HS-27A (cell line): ENCODE results near the gene TGM1.

ENCODE experiments used
- DNase-seq: peaks from one replicate; pipeline ENCODE4 v3.0.0-alpha.2; 2012; ENCODE audit warnings: low read depth, missing footprints

The TGM1 gene

DNA sequence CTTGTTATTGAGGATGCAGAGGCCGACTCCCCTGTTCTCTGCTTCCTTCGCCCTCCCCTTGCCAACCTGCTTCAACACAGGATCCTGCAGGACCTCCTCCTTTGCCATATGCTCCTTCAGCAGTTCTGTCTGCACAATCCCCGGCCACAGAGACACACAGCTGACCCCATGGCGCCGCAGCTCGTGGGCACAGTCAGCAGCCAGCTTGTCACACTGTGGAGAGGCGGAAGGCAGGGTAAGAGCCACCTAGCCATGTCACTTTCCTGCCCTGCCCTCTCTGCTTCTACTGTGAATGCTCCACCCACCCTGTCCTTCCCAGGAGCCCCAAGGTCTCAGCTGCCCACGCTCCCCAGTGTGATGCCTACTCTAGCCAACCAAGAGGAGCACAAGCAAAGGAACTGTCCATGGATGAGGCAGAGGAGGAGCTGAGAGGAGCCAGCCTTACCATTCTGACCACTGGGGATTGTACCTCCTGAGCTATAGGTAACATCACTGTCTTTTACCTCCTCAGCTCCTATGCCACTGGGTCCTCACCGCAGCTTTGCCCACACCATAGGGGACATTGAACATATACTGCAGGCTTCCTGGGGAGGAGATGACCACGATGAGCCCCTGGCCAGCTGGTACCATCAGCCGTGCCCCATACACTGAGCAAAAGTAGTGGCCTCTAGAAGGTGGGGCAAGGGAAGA is 29.3 kb upstream of the TGM1 start:
- DNase-seq: no peak

DNA sequence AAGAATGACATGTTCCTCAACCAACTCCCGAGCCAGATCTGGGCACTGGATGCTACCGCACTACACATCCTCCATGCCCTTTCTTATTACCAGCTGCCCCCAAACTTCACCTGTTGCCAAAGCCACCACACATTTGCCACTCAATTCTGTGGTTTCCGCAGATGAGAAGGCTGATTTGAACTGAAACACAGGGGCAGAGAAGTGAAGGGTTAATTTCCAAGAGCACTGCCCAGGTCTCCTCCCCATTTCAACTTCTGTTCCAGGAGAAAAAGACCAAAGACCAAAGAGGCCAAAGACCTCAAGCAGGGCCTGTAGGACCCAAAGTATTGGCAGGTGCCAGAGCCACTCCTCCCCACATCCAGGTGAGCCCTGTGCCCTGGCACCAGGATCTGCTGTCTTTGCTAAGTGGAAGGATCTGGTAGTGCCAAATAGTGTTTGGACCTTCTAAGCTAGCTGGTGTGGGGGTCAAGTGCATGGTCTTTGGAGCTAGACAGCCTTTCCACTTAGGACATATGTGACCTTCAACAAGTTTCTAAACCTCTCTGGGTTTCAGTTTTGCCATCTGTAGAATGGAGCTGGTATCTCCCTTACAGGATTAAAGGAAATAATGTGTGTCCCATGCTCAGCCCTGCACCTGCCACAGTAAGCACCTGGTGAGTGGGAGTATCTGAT is 28.6 kb upstream of the TGM1 start:
- no peak for DNase-seq

- DNase-seq: no peak
These were observed 27.8 kb upstream of the TGM1 start for GRCh38 chr14:24290746-24291145.

- DNase-seq: no peak
These were observed 26.8 kb upstream of the TGM1 start for GRCh38 chr14:24289649-24290280.

DNA sequence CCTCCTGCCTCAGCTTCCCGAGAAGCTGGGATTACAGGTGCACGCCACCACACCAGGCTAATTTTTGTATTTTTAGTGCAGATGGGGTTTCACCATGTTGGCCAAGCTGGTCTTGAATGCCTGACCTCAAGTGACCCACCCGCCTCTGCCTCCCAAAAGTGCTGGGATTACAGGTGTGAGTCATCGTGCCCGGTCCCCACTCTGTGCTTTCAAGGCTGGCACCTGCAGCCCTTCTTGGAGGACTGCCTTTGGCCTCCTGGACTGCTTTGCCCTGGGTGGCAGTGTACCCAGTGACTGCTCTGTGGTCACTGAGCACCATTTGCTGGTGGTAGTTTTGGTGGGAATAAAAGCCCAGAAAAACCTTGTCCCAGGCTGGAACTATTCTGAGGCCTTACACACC is 24.0 kb upstream of the TGM1 start:
- no peak for DNase-seq

GRCh38 chr14:24285351-24285750 is 22.4 kb upstream of the TGM1 start:
- DNase-seq: no peak

DNA sequence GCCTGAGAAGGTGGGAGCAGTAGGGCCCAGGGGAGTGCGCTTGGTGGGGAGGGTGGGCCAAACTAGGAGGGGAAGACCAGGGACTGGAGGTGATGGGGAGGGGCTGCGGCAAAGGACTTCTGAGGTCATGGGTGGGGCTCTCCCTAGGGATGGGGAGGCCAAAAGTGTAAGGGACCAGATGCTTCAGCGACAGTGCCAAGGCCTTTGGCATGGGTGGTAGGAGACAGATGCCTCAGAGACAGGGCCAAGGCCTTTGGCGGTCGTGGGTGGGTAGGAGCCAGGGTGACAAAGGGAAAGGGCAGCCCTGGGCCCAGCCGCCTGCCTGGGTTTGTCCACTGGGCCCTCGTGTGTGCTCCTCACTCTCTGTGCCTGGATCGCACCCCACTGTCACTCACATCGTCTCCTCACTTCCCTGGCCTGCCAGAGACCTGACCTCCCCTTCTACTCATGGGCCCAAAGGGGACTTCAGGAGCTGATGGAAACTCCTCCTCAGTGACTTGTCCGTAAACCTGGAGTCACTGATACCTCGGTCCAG is 21.6 kb upstream of the TGM1 start:
- DNase-seq: no peak

DNA sequence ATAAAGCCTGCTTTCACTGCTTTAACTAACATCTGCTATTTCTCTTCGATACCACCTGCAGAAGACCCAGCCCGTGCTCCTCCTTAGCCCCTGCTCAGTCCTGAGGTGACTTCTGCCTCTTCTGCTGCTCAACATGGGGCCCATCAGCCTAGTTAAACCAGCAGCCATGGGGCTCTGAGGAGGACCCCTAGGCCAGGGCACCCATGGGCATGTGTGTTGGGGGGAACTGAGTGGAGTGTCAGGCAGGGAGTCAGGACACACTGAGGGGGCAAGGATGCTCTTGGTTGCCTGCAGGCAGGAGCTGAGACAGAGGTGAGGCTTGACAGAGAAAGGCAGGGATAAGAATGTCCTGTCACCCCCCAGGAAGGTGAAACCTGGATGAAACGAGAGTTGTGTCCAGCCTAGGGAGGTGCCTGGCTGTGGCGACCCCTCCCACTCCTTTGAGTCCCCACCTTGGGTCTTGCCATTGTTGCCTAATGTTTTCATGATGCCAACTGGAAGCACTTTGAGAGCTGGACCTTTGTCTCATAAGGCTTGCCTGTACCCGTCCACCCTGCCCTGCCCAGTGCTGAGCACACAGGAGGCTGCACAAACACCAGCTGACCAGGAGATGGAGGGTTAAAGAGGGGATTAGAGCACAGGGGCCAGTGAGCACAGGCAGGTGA is 21.0 kb upstream of the TGM1 start:
- no peak for DNase-seq

GRCh38 chr14:24282736-24283135 is 19.8 kb upstream of the TGM1 start:
- no peak for DNase-seq

GRCh38 chr14:24281636-24282035 is 18.7 kb upstream of the TGM1 start:
- no peak for DNase-seq

DNA sequence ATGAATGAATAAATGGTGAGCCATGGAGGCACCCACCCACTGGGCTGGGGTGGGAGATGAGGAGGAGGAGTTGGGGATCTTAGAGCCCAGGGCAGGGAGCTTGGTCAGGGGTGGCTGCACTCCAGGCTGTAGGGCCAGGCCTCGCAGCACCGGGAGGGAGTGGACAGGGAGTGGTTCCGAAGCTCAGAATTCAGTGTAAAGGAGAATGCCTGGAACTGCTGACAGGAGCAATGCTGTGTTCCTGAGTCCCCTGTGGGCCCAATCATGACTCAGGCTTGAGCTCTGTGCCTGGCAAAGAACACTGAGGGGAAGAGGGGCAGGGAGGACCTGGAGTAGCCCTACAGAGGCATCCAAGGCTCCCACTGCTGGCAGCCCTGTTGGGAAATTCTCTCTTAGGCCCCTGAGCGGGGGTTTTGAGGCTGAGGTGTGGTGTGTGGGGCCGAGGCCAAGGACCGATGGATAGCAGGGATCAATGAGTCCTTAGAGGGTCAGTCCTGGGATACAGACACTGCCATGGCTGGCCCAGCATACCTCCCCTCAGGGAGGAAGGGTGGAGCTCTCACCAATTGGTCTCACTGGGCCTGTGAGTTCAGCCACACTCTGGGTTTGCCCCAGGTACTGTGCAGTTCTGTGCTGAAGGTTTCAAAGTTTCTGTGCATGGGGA is 18.0 kb upstream of the TGM1 start:
- no peak for DNase-seq

DNA sequence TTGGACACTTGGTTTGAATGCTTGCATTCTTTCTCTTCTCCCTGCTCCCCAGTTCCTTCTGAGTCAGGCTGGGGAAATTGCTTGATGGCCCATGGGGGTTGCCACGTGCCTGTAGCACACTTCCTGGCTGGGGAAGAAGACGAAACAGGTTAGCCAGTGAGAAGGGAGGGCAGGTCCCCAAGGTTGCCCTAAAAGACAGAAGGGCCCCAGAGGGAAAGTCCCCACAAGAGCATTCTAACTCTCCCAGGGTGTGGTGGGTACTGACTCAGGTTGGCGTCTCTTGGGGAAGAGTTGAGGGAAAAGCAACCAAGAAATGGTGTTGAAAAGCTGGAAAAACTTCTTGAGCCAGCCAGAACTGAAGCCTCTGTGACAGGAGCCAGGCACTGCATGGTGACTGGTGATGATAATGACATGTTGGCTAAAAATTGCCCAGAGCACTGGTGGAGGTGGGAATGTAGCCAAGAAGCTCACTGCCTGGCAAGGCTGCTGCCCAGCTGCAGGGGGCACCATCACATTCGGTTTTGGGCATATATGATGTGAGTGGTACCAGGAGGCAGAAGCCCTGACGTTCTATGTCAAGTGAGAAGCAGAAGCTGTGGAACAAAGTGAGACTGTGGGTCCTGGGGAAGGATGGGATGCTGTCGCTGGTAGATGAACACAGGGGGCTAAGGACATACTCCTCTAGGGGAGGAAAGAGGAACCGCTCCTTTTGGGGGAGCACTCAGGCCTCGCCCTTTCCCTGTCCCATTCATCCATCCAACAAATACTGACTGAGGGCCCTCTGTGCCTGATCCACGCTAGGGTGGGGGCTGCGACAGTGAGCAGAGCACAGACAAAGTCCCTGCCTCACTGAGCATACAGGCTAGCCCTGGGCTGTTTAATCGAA is 16.6 kb upstream of the TGM1 start:
- no peak for DNase-seq

DNA sequence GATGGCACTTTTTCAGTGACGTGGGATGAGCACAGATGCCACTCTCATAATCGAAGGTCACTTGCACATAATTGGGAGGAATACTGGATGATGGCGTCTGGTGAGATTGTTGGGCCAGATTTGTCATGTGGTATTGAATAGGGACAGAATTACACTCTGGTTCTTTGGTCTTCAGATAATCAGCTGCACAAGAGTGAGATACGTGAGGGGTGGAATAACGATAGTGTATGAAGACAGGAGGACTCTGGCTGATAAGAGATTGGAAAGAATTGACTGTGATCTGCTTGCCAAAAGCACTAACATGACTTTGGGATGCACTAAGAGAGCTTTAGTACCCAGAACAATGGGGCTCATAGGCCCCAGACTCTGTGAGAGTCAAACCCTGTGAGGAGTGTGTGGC is 15.4 kb upstream of the TGM1 start:
- DNase-seq: no peak

DNA sequence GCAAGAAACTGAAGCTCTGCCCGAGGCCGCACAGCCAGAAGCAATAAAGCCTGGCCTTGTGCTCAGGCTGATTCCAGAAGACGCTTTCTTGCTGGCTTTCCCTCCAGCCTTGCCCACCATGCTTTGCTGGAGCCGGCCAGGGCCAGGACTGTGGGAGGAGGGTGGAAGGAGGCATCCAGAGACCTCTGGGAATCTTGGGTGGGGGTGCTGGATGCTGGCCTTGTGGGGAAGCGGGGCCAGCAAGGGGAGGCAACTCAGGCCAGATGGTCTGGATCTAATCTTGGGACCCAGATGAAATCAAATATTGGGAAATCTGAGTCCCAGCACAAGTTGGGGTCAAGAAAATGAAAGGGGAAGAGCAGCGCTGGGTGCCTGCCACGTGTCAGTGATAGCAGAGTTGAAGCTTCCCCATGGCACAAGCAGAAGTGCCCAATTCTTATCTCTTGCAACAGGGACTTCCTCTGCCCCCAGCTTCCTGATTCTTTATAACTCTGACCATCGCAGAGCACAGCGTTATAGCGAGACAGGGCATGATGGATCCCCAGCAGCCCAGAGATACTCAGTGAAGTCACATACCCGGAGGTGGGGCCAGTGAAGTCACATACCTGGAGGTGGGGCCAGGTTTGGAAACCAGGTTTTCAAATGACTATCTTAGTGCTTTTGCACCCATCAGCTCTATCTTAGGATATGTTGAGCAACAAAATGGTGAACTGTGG is 14.8 kb upstream of the TGM1 start:
- DNase-seq: no peak

GRCh38 chr14:24277071-24277470 is 14.1 kb upstream of the TGM1 start:
- DNase-seq: no peak

DNA sequence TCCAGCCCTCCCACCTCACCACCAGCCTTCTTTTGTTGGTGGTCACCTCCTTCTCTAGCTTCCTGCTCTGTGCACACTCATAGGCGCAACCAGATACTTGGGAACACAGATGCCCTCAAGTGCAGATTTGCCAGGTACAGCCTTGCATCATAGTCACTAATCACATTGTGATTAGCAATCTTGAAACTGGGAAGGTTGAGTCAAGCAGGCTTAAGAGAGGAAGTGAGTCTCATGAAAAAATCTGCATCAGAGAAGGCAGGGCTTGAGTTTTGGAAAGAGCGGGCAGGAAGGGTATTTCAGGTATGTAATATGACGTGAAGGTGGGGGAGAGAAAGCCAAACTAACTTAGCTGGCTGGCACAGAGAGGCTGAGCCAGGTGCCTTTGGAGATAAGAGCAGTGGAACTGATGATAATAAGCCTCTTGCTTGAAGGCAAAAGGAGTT is 11.1 kb upstream of the TGM1 start:
- DNase-seq: no peak

GRCh38 chr14:24273422-24273998 is 10.5 kb upstream of the TGM1 start:
- no peak for DNase-seq

- DNase-seq: no peak
These were observed 9.5 kb upstream of the TGM1 start for GRCh38 chr14:24272467-24272866.

- DNase-seq: no peak
These were observed 8.9 kb upstream of the TGM1 start for GRCh38 chr14:24271834-24272263.
